GM21737 (cell line): ENCODE data around the gene TMEM184C.

ENCODE experiments used
- ATAC-seq: cut with Tn5 transposase; IDR thresholded peaks from one replicate; pipeline ENCODE4 v1.9.1; 2021; ENCODE audit warnings: mild to moderate bottlenecking, moderate library complexity; ENCODE audit not compliant: unreplicated experiment

The TMEM184C gene

DNA sequence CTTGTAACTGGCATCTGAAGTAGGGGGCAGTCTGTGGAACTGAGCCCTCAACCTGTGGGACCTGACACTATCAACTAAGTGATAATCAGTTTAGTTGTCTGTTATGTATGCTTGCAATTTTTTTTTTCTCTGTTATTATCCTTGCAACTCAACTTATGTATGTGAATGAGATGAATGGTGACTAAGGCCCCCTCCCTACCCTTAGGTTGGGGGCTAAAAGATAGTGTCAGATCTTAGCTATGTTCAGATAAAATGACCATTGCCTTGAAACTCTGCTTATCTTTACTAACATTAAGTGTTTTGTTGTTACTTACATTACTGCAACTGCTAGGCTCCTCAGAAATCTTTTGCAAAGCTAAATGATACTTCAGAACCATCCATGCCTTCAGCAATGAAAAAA, 31.5 kb downstream of the TMEM184C start:
- no peak for ATAC-seq

DNA sequence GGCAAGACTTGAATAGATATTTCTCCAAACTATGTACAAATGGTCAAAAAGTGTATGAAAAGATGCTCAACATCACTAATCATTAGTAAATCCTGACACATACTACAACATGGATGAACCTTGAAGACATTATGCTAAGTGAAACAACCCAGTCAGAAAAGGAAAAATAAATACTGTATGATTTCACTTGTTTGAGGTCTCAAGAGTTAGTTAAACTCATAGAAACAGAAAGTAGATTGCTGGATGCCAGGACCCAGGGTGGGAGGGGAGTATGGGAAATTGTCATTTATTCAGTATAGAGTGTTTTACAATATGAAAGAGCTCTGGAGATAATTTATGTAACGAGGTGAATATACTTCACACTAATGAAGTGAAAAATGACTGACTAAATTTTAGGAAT, 34.4 kb downstream of the TMEM184C start:
- ATAC-seq, result no peak

DNA sequence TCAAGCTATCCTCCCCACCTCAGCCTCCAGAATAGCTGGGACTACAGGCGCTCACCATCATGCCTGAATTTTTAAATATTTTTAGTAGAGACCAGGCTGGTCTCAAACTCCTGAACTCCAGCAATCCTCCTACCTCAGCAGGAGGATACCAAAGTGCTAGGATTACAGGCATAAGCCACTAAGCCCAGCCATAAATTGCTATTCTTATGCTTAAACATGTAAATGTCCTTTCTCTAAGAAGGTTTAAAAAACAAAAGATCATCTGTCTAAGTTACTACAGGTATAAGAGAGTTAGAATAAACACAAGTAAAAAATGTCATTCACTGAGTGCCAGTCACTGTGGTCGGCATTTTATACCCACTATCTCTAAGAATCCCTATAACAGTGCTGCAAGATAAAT, 38.4 kb downstream of the TMEM184C start:
- no peak for ATAC-seq

DNA sequence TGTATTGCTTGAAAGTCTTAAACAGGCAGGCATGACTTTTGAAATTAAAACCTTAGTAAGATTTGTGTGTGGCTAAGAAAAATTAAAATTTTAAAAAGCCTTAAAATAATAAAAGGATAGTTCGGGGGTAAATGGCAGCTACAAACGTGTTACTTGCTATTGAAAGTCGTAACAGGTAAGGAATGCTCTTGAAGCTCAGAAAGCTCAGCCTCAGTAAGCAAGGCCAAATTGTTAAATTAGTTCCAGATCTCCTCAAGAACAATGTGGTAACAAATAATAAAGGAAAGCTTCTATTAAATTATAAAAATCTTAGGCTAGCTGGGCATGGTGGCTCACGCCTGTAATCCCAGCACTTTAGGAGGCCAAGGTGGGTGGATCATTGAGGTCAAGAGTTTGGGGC, 41.3 kb downstream of the TMEM184C start:
- ATAC-seq, result no peak

DNA sequence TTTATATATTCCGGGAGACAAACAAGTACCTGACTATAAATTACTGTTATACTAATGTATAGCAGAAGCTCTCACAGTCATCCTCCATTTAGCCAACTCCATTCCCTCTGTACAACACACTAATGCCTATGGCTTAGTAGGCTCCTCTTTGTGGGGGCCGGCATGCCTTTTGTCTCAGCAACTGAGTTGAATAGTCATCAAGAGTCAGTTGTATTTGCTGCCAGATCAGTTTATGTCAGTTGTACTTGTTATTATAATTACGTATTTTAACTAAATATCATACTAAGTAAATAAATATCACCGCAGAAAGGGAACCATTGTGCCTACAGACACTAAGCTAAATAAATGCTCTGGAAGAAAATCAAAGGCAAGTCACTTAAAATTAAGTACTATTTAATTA, 56.9 kb downstream of the TMEM184C start:
- no peak for ATAC-seq

DNA sequence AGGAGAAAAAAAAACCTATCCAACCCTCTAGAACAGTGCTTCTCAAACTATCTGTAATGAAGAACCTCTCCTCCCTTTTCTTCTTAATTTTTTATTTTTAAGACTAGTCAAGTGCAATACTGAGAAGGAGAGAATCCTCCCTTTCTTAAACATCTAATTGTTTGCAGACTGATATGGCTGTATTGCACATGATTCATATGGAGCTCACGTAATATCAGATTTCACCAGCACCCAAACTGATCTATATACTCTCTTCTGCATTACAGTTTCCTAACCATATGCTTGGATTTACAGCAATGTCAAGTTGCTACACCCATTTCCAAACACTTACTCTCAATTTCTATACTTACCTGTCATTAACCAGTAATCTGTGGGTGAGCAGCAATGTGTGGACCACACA, 57.3 kb downstream of the TMEM184C start:
- no peak for ATAC-seq

DNA sequence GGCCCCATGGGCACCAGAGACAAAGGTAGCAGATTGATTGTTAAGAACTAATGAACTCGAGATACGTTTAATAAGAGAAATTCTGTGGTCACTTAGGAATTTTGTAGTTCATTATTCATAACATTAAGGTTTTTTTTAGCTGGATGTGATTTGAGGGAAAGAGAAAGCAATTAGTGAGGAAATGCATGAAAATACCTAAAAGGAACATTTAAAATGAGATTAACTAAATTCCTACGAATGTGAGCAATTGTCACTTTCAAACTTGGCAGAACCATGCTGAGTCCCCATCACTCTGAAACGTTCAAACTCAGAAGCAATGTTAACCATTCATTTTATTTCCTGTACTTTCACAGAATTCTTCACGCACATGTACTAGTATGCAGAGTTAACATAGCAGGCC, 60.9 kb downstream of the TMEM184C start:
- ATAC-seq, result no peak

DNA sequence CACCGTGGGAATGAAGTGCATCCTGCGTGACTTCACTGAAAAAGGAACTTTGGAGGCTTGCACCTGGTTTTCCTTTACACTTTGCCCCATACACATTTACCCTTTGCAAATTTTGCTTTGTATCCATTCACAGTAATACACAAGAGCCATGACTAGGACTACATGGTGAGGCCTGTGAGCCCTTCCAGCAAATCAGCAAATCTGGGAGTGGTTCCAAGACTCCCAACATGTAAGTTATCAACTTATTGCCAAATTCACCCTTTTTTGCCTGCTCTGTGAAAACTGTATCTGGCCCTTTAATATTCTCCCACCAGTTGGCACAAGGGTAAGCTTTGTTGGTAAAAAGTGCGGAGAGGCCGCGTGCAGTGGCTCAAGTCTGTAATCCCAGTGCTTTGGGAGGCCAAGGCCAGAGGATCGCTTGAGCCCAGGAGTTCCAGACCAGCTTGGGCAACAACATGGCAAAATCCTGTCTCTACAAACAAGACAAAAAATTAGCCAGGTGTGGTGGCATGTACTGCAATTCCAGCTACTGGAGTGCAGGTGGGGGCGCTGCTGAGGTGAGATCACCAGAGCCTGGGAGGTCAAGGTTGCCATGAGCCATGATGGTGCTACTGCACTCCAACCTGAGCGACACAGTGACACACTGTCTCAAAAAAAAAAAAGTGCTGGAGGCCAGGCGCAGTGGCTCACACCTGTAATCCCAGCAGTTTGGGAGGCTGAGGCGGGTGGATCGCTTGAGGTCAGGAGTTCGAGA, 61.8 kb downstream of the TMEM184C start:
- no peak for ATAC-seq

DNA sequence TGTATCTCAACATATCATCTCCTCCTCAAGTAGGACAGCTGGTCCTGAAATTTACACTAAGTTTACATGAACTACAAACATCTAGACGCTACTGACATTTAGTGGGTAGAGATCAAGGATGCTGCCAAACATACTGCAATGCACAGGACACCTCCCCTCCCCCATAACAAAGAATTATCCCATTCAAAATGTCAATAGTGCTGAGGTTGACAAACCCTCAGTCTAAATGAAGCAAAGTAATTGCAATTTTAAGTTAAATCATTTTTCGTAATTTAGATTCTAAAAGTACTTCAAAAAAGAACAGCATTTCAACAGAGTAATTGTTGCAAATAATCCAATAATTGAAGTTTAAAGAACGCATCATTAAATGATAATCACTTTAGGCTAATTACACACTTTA, 65.6 kb downstream of the TMEM184C start:
- ATAC-seq, result no peak

DNA sequence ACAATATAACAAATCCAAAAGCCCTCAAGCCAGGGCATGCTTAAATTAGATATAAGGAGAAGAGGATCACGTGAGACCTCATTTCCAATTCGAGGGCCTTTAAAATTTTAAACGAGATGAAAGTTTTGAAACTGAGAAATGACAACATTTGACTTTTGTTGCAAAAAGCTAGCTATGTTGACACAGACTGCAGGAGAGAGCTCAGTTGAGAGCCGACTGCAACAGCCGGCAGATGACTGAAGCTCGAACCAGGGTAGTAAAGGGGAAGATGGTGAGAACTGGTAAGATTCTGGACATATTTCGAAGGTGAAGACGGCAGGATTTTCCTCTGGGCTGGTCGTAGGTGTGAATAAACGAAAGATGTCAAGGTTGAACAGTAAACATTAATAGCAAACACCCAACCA, 66.0 kb downstream of the TMEM184C start:
- ATAC-seq, result no peak

DNA sequence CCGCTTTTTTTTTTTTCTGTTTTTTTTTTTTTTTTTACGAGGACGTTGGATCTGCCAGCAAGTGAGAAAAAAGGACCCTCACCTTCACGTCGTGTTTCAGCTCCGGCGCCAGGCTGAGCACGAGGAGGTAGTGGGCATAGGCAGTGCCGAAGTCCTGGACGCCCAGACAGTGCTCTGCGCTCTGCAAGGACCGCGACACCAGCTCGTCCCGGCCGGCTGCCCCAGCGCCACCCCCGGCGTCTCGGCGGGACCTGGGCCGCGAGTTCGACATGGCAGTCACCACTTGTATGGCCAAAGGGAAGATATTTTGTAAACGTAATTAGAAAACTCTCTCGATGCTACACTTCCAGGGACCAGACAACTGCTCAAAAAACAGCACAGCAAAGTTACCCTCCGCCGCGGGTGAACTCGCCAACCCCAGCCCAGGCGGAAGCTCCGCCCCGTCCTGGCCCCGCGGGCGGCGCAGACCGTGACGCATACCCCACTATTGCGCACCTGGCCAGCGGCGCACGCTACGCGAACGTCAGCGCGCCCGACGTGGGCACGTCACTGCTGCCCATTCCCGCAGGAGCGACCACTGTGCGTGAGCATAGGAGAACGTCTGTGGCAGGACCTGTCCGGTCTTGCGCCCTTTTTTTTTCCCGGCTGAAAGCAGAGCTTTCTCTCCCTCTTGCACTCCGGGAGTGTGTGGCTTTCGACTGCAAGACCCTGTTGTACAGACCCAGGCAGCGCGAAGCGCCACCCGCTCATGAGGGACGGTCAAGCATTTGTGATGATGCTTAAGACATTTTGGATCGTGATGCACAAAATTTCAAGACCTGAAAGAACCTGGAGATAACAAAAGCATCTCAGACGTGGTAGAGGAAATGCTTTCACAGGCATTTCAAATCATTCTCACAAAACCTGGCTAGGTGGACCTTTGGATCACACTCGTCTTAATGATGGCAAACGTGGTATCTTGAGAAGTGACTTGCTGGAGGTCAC, 66.8 kb downstream of the TMEM184C start, which contains the start of gene PRMT9:
TSS of gene PRMT9 (minus strand) at position 447 of the 984 bp plus-strand sequence. CDS start at position 271, 176 bp downstream.
- ATAC-seq, result peak; percentile 99

DNA sequence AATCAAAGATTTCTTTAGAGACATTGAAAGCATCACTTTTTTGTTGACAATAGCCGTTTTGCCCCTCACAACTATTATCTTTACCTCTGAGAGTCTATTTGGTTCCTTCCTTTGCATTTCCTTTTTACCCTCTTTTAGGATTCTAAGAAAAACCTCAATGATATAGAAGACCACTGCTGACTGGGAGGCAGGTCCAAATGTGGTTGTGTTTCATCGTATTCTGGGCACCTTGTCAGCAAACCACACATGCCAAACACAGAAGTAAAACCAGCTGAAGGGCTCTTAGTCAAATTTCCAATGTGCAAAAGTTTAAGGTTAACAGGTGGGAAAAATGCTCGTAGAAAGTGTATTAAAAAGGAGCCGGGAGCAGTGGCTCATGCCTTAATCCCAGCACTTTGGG, 71.9 kb downstream of the TMEM184C start:
- ATAC-seq, result no peak

DNA sequence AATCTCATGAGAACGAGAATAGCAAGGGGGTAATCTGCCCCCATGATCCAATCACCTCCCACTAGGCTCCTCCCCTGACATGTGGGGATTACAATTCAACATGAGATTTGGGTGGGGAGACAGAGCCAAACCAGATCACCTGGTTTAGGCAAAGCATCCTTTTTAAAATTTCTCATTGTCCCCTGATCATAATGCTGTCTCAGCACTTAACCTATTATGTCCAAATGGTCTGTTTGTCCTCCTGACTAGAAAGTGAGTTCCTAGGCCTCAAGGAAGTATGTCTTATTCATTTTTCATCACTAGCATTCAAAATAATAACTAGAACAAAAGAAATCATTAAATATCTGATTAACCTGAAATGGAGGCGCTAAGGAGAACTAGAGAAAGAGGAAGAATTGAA, 74.6 kb downstream of the TMEM184C start:
- ATAC-seq, result no peak

DNA sequence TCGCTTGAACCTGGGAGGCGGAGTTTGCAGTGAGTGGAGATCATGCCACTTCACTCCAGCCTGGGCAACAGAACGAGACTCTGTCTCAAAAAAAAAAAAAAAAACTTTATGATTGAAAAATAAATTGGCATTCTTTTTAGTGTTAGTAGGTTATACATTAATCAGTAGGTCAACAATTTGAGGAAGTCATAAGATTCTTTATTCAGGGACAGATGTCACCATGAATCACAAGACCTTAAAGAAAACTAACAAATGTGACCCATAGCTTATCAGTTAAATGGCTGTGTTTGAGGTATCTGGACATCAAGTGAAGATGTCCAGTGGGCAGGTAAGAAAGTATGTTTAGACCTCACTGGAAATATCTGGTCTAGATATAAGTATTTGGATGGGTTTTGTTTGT, 76.0 kb downstream of the TMEM184C start:
- no peak for ATAC-seq

DNA sequence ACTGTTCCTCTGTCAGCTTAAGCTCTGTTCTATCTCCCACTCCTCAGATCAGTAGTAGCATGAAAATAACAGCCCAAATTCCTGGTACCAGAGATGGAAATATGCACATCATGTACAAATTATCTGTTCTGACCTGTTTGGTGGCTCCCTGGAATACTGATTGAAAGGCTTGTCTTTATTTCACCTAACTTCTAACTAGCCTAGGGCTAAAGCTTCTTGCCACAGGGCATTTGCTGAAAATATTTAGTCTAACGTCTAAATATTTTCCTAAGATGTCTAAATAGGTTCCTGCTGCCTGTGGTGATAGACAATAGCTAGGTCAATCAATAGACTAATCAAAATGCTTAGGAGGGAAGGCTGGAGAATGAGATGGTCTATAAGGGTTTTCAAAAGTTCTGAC, 79.7 kb downstream of the TMEM184C start:
- no peak for ATAC-seq

DNA sequence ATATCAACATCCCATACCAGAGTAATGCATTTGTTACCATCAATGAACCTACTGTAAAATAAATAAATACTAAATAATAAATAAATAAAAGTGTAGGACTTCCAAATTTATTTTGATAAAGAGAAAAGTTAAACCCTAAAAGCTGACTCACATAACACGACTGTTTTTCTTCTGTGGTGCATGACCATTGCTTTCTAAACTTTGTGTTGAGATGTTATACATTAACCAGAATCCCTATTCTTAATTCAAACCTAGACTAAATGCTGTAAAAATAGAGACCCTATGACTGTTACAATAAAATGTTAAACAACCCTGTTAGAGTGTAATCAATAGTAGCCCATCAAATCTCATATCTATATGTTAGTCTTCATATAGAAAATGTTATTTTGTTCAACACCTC, 87.6 kb downstream of the TMEM184C start:
- ATAC-seq, result no peak

DNA sequence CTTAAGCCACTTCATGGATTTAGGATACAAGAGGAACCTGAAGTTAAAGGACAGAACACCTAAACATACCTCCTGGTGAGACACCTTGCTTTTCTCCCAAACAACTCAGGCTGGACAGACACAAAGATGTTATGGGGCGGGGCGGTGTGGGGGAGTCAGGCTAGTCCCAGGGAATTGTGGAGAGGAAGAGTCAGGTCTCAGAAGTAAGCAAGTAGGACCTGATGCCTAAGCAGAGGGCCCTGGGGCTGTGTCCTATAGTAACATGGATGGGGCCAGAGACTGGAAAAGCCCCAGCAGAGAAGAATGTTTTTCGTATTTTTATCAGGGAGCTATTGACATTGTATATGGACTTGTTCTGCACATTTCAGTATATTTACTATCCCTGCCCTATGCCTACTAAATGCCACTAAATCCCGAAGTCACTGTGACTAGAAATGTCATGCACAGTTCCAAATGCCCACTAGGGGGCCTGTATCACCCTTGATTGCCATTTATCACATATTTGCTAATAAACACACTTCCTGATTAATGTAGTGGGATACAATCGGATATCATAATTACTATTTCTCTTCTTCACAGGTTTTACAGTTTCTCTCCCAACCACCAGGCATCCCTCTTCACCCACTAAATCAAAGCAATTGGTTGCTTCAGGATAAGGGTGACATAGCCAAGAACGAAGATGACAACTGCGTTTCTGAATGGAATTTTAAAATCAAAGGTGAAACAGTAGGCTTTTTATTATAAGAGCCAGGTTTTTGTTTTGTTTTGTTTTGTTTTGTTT, 90.9 kb downstream of the TMEM184C start:
- ATAC-seq, result no peak

DNA sequence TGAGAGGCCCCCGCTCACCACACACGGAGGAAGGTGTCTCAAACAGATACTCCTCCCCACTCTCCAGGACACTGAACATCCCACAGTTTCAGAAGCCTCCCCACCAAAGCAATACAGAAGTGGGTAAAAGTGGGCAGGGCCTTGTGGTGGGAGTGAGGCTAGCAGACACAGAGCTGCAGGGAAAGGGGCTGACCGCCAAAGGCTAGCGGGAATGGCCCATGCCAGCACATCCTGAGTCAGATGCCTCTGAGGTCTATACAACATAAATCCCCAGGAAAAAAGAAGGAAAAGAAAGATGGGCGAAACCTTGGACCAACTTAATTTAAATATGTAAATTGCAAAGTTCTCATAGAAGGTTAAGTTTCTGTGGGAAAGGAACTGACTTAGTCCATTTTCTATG, 92.8 kb downstream of the TMEM184C start:
- ATAC-seq, result no peak

DNA sequence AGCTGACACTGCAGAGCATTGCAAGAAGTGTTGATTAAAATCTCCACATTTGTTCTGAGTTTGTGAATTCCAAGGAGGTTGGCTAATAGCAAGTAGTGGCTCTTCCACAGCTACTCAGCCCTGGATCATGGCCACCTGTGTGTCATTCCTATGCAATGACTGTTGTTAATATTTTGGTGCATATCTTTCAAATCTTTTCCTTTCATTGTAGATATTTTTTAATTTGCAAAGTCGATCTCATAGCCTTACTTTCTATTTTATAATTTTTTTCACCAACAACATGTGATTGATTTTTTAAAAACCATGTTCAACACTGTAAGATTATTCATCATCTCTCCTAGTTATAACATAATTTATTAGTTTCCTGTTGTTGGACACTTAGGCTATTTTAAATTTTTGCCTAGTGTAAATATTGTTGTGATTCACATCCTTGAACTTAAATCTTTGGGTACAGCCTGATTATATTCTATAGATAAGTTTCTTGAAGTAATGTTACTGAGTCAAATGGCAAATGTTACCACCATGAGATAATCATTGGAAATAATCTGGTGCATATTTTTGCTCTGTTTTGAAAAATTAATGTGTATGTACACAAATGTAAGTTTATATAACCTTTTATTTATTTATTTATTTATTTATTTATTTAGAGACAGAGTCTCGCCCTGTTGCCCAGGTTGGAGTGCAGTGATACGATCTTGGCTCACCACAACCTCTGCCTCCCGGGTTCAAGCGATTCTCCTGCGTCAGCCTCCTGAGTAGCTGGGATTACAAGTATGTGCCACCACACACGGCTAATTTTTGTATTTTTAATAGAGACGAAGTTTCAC, 97.6 kb downstream of the TMEM184C start:
- ATAC-seq, result no peak

DNA sequence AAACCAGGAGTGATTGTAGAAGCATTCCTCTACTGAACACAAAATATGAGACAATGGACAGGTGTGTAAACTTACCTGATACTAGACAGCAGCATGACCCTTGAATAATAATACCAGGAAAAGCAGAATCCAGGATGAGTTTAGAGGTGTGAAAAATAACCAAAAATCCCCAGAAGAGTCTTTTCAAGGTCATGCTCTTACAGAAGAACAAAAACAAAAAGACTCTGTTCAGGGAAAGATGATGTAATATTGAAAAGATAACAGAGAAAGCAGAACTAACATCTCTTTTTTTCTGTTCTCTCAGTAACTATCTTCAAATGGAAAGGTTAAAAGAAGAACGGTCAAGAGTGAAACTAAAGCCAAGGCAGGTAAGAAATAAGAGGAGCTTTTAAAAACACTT, 100.7 kb downstream of the TMEM184C start:
- ATAC-seq, result peak; percentile 80
